Activated CD8-positive, alpha-beta T cell treated with anti-CD3 and anti-CD28 coated beads for 36 hours (primary cell): Measurements from ENCODE around the gene NFATC2. TPM values are rescaled to one million over a fixed set of nuclear protein-coding genes. Genes with fewer than 3 reads are reported as not detected.
A peak's percentile ranks its signal among the peaks of the same experiment; 100 is the strongest.

ENCODE experiments used
- ATAC-seq: fragments of 200-7000 bp; cut with Tn5 transposase; one replicate; pipeline ENCODE4 v1.10.0; 2021; ENCODE audit warnings: mild to moderate bottlenecking, moderate library complexity
- CTCF ChIA-PET: fragments of 350-600 bp; sonication (Branson Sonifier 250); formaldehyde crosslinking; loops from one replicate; lab custom pipeline; 2021; ENCODE audit warnings: antibody characterized with exemption; lab: Charles Lee
- POLR2A ChIA-PET: fragments of 350-600 bp; sonication (Branson Sonifier 250); formaldehyde crosslinking; loops from one replicate; lab custom pipeline; 2021; ENCODE audit warnings: antibody characterized with exemption; lab: Charles Lee
- DNase-seq: peaks from one replicate; pipeline ENCODE4 v3.0.0-alpha.2; 2020
- H3K27ac Mint-ChIP-seq: one replicate; pipeline ENCODE4 v1.8.0; 2021; ENCODE audit warnings: mild to moderate bottlenecking, mixed read lengths
- H3K27me3 Mint-ChIP-seq: one replicate; pipeline ENCODE4 v1.8.0; 2021; ENCODE audit warnings: mixed read lengths
- H3K36me3 Mint-ChIP-seq: one replicate; pipeline ENCODE4 v1.8.0; 2021; ENCODE audit warnings: low read depth, mixed read lengths
- H3K4me1 Mint-ChIP-seq: one replicate; pipeline ENCODE4 v1.8.0; 2021; ENCODE audit warnings: low read depth, mixed read lengths
- H3K4me3 Mint-ChIP-seq: one replicate; pipeline ENCODE4 v1.8.0; 2021; ENCODE audit warnings: mild to moderate bottlenecking, moderate library complexity, mixed read lengths
- H3K9me3 Mint-ChIP-seq: one replicate; pipeline ENCODE4 v1.8.0; 2021; ENCODE audit warnings: mixed read lengths
- CTCF ChIP-seq: fragments of 200-600 bp; IDR thresholded peaks from one replicate; pipeline ENCODE4 v1.8.0; 2022; ENCODE audit warnings: antibody characterized with exemption, mild to moderate bottlenecking
- intact Hi-C: fragments of 100-400 bp; cut with micrococcal nuclease; formaldehyde crosslinking; loops from one replicate; pipeline ENCODE4 v1.10.0; 2022
- total RNA-seq, 2 experiments: library from RNA; stranded (reverse); gene quantifications; one replicate each; pipeline ENCODE4 v1.2.3, GENCODE V29; 2021

Gene NFATC2
- total RNA-seq, 2 experiments from 2014 or later = 38.3 to 40.9 TPM

- DNase-seq (no peak), ATAC-seq (no peak)
- H3K4me1 Mint-ChIP-seq = peaks cover 83% of the 10 kb centered on the region
- H3K9me3 Mint-ChIP-seq = no peaks in the 10 kb centered on the region
- peak overlapping the region; percentile 45 for H3K27ac Mint-ChIP-seq
- no peak for TF ChIP-seq CTCF
- POLR2A ChIA-PET = no interaction called here
- peaks cover 62% of the 10 kb centered on the region for H3K36me3 Mint-ChIP-seq
- CTCF ChIA-PET = interaction anchor here (1.0 kb wide), 1 partner anchor 154 kb away, joined by 3 read pairs; the partner anchor contains the start of gene NFATC2
- intact Hi-C loops = no loop called here
- H3K4me3 Mint-ChIP-seq = no peak overlapping the region
- no peaks in the 10 kb centered on the region for H3K27me3 Mint-ChIP-seq
Measured at GRCh38 chr20:51388227-51388626, 154.3 kb downstream of the NFATC2 start.

GRCh38 chr20:51387125-51387875, 155.2 kb downstream of the NFATC2 start:
- H3K27me3 Mint-ChIP-seq = no peaks in the 10 kb centered on the region
- ATAC-seq (no peak), DNase-seq (no peak)
- H3K36me3 Mint-ChIP-seq = peaks cover 52% of the 10 kb centered on the region
- ChIA-PET CTCF (interaction anchor here (1.0 to 3.4 kb wide), 9 partner anchors 11 to 210 kb away, joined by 3 to 19 read pairs (median 4); partner anchors contain the start of gene NFATC2), POLR2A (interaction anchor here (0.7 to 1.7 kb wide), 5 partner anchors 12 to 154 kb away, joined by 3 to 4 read pairs (median 3); no protein-coding TSS in a partner anchor)
- intact Hi-C loops = no loop called here
- H3K4me1 Mint-ChIP-seq = peaks cover 76% of the 10 kb centered on the region
- TF ChIP-seq CTCF = no peak
- peak overlapping the region; percentile 21 for H3K27ac Mint-ChIP-seq
- no peaks in the 10 kb centered on the region for H3K9me3 Mint-ChIP-seq
- no peak overlapping the region for H3K4me3 Mint-ChIP-seq

GRCh38 chr20:51386586-51386985, 155.9 kb downstream of the NFATC2 start:
- peaks cover 72% of the 10 kb centered on the region for H3K4me1 Mint-ChIP-seq
- peak; percentile 82 for DNase-seq
- peak overlapping the region; percentile 21 for H3K27ac Mint-ChIP-seq

GRCh38 chr20:51385646-51386530, 156.6 kb downstream of the NFATC2 start:
- no peaks in the 10 kb centered on the region for H3K27me3 Mint-ChIP-seq
- no peaks in the 10 kb centered on the region for H3K9me3 Mint-ChIP-seq
- ATAC-seq = no peak
- intact Hi-C loops = no loop called here
- no peak overlapping the region for H3K4me3 Mint-ChIP-seq
- DNase-seq = peak; percentile 47
- H3K4me1 Mint-ChIP-seq = peaks cover 68% of the 10 kb centered on the region
- CTCF ChIA-PET = interaction anchor here (0.9 to 3.4 kb wide), 20 partner anchors 10 to 237 kb away, joined by 3 to 19 read pairs (median 4); partner anchors contain the start of gene NFATC2
- POLR2A ChIA-PET = interaction anchor here (0.7 to 1.7 kb wide), 5 partner anchors 16 to 215 kb away, joined by 3 to 4 read pairs (median 3); no protein-coding TSS in a partner anchor
- peak; percentile 66 for TF ChIP-seq CTCF
- H3K36me3 Mint-ChIP-seq = peaks cover 42% of the 10 kb centered on the region
- H3K27ac Mint-ChIP-seq = peak overlapping the region; percentile 21

More at GRCh38 chr20:51386586-51386985, 155.9 kb downstream of the NFATC2 start:
- Mint-ChIP-seq H3K9me3 (no peaks in the 10 kb centered on the region), H3K4me3 (no peak overlapping the region), H3K27me3 (no peaks in the 10 kb centered on the region), H3K36me3 (peaks cover 47% of the 10 kb centered on the region)
- ChIA-PET CTCF (interaction anchor here (0.9 to 3.4 kb wide), 17 partner anchors 9 to 237 kb away, joined by 3 to 19 read pairs (median 4); partner anchors contain the start of gene NFATC2), POLR2A (interaction anchor here (0.7 to 1.7 kb wide), 6 partner anchors 13 to 208 kb away, joined by 3 to 4 read pairs (median 3); no protein-coding TSS in a partner anchor)
- no peak for TF ChIP-seq CTCF
- intact Hi-C loops = no loop called here
- peak; percentile 87 for ATAC-seq
